HepG2 (cell line): ENCODE results near the gene KIR2DL1. TPM values are rescaled to one million over a fixed set of nuclear protein-coding genes. Genes with fewer than 3 reads are reported as not detected.

Source experiments
- ATAC-seq: fragments of 200-7000 bp; cut with Tn5 transposase; 3 replicates; pipeline ENCODE4 v1.9.1; 2020; ENCODE audit warnings: mild to moderate bottlenecking, moderate library complexity
- BruUV-seq: library from RNA; stranded (reverse); fragments of 400-500 nt; replicated peaks from 2 replicates; lab custom pipeline; 2021; lab: Mats Ljungman, UMichigan
- CTCF ChIA-PET: fragments of 300-600 bp; formaldehyde crosslinking; extraction: SDS; loops from one replicate; lab custom pipeline; 2021; ENCODE audit warnings: low total read pairs, inconsistent platforms, low intra/inter-chr PET ratio; lab: Yijun Ruan, JAX
- POLR2A ChIA-PET: fragments of 350-600 bp; sonication (Branson Sonifier 250); formaldehyde crosslinking; loops from one replicate; lab custom pipeline; 2020; ENCODE audit warnings: antibody characterized with exemption, inconsistent platforms; lab: Yijun Ruan, JAX
- DNase-seq: peaks from one replicate; pipeline ENCODE4 v3.0.0-alpha.2; 2015; ENCODE audit warnings: low spot score
- FAIRE-seq: peaks from 3 replicates; lab custom pipeline; 2011; peaks lifted over from hg19 to GRCh38; lab: Jason Lieb, UNC
- H2AFZ ChIP-seq: one replicate; pipeline ENCODE4 v1.6.1; 2011; ENCODE audit warnings: low read length, inconsistent platforms
- H3K27ac ChIP-seq: fragments of 300-600 bp; 3 replicates; pipeline ENCODE4 v1.8.0; 2011; ENCODE audit warnings: mixed run types, mild to moderate bottlenecking, mixed read lengths, low read length, inconsistent platforms; ENCODE audit not compliant: insufficient read depth; ENCODE audit errors: extremely low read length
- H3K27me3 ChIP-seq, 2 experiments: fragments of 200-600 bp in 1 of 2; 2 replicates in 1 of 2; 3 replicates in 1 of 2; pipeline versions ENCODE4 v1.6.0 to v1.8.0; 2011; ENCODE audit warnings: low read length in 2 of 2, mild to moderate bottlenecking in 2 of 2, moderate library complexity in 2 of 2, inconsistent platforms in 1 of 2; ENCODE audit not compliant: insufficient read depth in 2 of 2, control insufficient read depth in 1 of 2
- H3K36me3 ChIP-seq, 2 experiments: fragments of 200-600 bp in 1 of 2; replicated peaks in 1 of 2; 2 replicates in 1 of 2; 3 replicates in 1 of 2; pipeline versions ENCODE4 v1.5.1 to v1.8.0; 2011; ENCODE audit warnings: low read length in 2 of 2, inconsistent platforms in 1 of 2; ENCODE audit not compliant: insufficient read depth in 2 of 2, control insufficient read depth in 1 of 2
- H3K4me1 ChIP-seq: 2 replicates; pipeline ENCODE4 v1.5.1; 2012; ENCODE audit warnings: low read length, inconsistent platforms; ENCODE audit not compliant: insufficient read depth
- H3K4me2 ChIP-seq: 2 replicates; pipeline ENCODE4 v1.6.0; 2011; ENCODE audit warnings: low read depth, low read length, inconsistent platforms
- H3K4me3 ChIP-seq, 3 experiments: fragments of 200-600 bp in 1 of 3; sonication (generic), shearing (Covaris generic) in 1 of 3; replicated peaks in 1 of 3; 2 replicates each; pipeline ENCODE4 v1.5.1; 2011 to 2016; ENCODE audit warnings: low read length in 3 of 3, inconsistent platforms in 2 of 3, low read depth in 2 of 3, mild to moderate bottlenecking in 2 of 3, control low read depth in 1 of 3, mixed read lengths in 1 of 3; ENCODE audit not compliant: insufficient read depth in 1 of 3
- H3K79me2 ChIP-seq: one replicate; pipeline ENCODE4 v1.6.1; 2011; ENCODE audit warnings: low read length, inconsistent platforms; ENCODE audit not compliant: insufficient read depth
- H3K9ac ChIP-seq: 2 replicates; pipeline ENCODE4 v1.6.0; 2011; ENCODE audit warnings: mild to moderate bottlenecking, low read depth, low read length, inconsistent platforms; ENCODE audit not compliant: insufficient read depth
- H3K9me3 ChIP-seq: 2 replicates; pipeline ENCODE4 v1.5.1; 2012; ENCODE audit warnings: mild to moderate bottlenecking, low read length
- H4K20me1 ChIP-seq: 2 replicates; pipeline ENCODE4 v1.6.0; 2011; ENCODE audit warnings: inconsistent platforms, mild to moderate bottlenecking, low read length, moderate library complexity; ENCODE audit not compliant: insufficient read depth
- GABPA ChIP-seq, 2 experiments: IDR thresholded peaks; 2 replicates each; pipeline ENCODE4 v1.6.1; 2011 to 2016; ENCODE audit warnings: low read depth in 2 of 2, low read length in 1 of 2, missing biosample characterization in 1 of 2, missing genetic modification characterization in 1 of 2
- HNRNPLL ChIP-seq: fragments of 200-400 bp; formaldehyde crosslinking; IDR thresholded peaks from 2 replicates; pipeline ENCODE4 v1.6.1; 2017; ENCODE audit warnings: mild to moderate bottlenecking, low read depth, low read length; ENCODE audit not compliant: poor library complexity, severe bottlenecking
- NCOA1 ChIP-seq: sonication (generic); formaldehyde crosslinking; IDR thresholded peaks from 2 replicates; pipeline ENCODE4 v1.9.0; 2021; ENCODE audit warnings: missing genetic modification reagents
- NR2F2 ChIP-seq: IDR thresholded peaks from 2 replicates; pipeline ENCODE4 v1.6.1; 2012; ENCODE audit warnings: low read depth, inconsistent platforms, borderline replicate concordance
- ZKSCAN1 ChIP-seq: fragments of 150-350 bp; IDR thresholded peaks from 2 replicates; pipeline ENCODE4 v1.6.1; 2014; ENCODE audit warnings: low read length
- ZNF207 ChIP-seq: fragments of 450-650 bp; IDR thresholded peaks from 2 replicates; pipeline ENCODE4 v1.6.1; 2016; ENCODE audit warnings: antibody characterized with exemption, borderline replicate concordance
- ZNF292 ChIP-seq: sonication (generic); formaldehyde crosslinking; IDR thresholded peaks from 2 replicates; pipeline ENCODE4 v1.8.1; 2022; ENCODE audit warnings: mild to moderate bottlenecking, low read depth, missing genetic modification reagents, borderline replicate concordance
- ZNF720 ChIP-seq: sonication (generic); formaldehyde crosslinking; IDR thresholded peaks from 2 replicates; pipeline ENCODE4 v1.4.0; 2020; ENCODE audit warnings: missing genetic modification reagents
- ZNF780A ChIP-seq: sonication (generic); formaldehyde crosslinking; IDR thresholded peaks from 2 replicates; pipeline ENCODE4 v1.8.0; 2022; ENCODE audit warnings: mild to moderate bottlenecking, missing genetic modification reagents, moderate library complexity
- ZNF839 ChIP-seq: sonication (generic); formaldehyde crosslinking; IDR thresholded peaks from 2 replicates; pipeline ENCODE4 v1.4.0; 2020; ENCODE audit warnings: missing genetic modification reagents, mild to moderate bottlenecking, borderline replicate concordance
- WGBS: methylation state at CpG from one replicate; pipeline ENCODE4 v1.1.6; 2017; ENCODE audit warnings: low lambda C conversion rate; 5-methylcytosine and 5-hydroxymethylcytosine counted together
- in situ Hi-C: cut with HindIII; loops from 2 replicates; pipeline ENCODE4 v1.10.0; 2017; ENCODE audit warnings: low pct_unique_long_range_greater_than_20kb; ENCODE audit not compliant: extremely low pct_ligation_motif_present
- intact Hi-C: fragments of 100-400 bp; cut with micrococcal nuclease; formaldehyde crosslinking; loops from one replicate; pipeline ENCODE4 v1.10.0; 2022; ENCODE audit not compliant: unreplicated experiment
- polyA plus RNA-seq, 8 experiments: library from polyadenylated mRNA; depleted of rRNA in 3 of 8; stranded (reverse) in 7 of 8; unstranded in 1 of 8; fragments of >200 nt; fragmentation: Illumina TruSeq in 4 of 8; extraction: Trizol in 4 of 8; gene quantifications; 2 replicates each; pipeline versions ENCODE4 v1.2.1 to v1.2.3, GENCODE V29; 2011 to 2016; ENCODE audit warnings: low read depth in 4 of 8, missing spikeins in 1 of 8, mixed read lengths in 1 of 8; ENCODE audit not compliant: insufficient read depth in 1 of 8
- total RNA-seq, 5 experiments: library from RNA; depleted of rRNA; stranded (reverse); fragments of >200 nt; fragmentation: Illumina TruSeq; extraction: Trizol; gene quantifications; 2 replicates each; pipeline ENCODE4 v1.2.3, GENCODE V29; 2016; ENCODE audit warnings: low read depth in 1 of 5

KIR2DL1 gene
- total and polyA plus RNA-seq, 2 of the 13 experiments (the other 11 are each of a cell fraction or from before 2014, with no cell fraction given), result not detected

DNA sequence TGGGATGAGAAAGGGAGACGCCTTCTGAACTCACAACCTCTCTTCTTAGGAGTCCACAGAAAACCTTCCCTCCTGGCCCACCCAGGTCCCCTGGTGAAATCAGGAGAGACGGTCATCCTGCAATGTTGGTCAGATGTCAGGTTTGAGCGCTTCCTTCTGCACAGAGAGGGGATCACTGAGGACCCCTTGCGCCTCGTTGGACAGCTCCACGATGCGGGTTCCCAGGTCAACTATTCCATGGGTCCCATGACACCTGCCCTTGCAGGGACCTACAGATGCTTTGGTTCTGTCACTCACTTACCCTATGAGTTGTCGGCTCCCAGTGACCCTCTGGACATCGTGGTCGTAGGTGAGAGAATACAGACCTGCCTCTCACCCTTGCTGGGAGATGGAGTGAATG is 42.0 kb upstream of the KIR2DL1 start (continued):
- TF ChIP-seq HNRNPLL, result no peak

- in situ Hi-C loops, result no loop called here
Measured at GRCh38 chr19:54728167-54728566, 41.4 kb upstream of the KIR2DL1 start.

DNA sequence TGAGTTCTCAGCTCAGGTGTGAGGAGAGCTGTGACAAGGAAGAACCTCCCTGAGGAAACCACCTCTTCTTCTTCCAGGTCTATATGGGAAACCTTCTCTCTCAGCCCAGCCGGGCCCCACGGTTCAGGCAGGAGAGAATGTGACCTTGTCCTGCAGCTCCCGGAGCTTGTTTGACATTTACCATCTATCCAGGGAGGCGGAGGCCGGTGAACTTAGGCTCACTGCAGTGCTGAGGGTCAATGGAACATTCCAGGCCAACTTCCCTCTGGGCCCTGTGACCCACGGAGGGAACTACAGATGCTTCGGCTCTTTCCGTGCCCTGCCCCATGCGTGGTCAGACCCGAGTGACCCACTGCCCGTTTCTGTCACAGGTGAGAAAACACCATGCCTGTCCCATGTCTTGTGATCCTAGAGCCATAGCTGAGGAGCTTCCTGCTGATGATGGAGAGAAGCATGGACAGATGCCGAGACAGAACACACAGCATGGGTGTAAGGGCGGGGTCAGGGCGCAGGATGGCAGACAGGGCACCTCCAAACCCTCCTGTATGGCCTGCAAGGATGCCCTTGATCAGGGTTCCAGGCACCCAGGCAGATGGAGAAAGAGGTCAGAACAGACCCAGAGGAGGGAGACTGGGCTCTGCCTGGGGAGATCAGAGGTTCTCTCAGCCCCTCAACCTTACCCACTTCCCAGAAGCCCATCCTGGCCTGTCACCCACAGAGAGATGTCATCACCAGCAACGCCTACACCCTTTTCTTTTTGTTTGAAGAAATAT is 40.0 kb upstream of the KIR2DL1 start:
- TF ChIP-seq GABPA (IDR thresholded peaks at IDR 0.05; ENCODE audit: low read depth, low read length) (no peak), GABPA (CRISPR knock-in tag; IDR thresholded peaks at IDR 0.05; ENCODE audit: low read depth) (no peak), ZNF207 (no peak), ZKSCAN1 (no peak), NCOA1 (CRISPR knock-in tag) (no peak), ZNF720 (CRISPR knock-in tag) (no peak)
- POLR2A ChIA-PET, result no interaction called here
- Histone ChIP-seq H4K20me1 (no peaks in the 10 kb centered on the region), H3K9ac (no peak overlapping the region), H2AFZ (no peak overlapping the region), H3K27me3 (no peaks in the 10 kb centered on the region; a peak in 2 of 5 replicates), H3K9me3 (no peaks in the 10 kb centered on the region), H3K27ac (no peak overlapping the region), H3K36me3 (no peaks in the 10 kb centered on the region), H3K4me1 (no peaks in the 10 kb centered on the region), H3K4me2 (no peak overlapping the region), H3K4me3 (no peak overlapping the region), H3K79me2 (no peaks in the 10 kb centered on the region)
- DNase-seq, result no peak
- CTCF ChIA-PET, result no interaction called here
- in situ Hi-C loops, result no loop called here
- FAIRE-seq, result no peak
- intact Hi-C loops, result no loop called here
- BruUV-seq, result no TSS peak
- WGBS, result 3% methylated on average over 4 of the region's 15 CpGs
- no peak for ATAC-seq

More at GRCh38 chr19:54728167-54728566, 41.4 kb upstream of the KIR2DL1 start:
- Histone ChIP-seq H3K27ac (no peak overlapping the region), H2AFZ (no peak overlapping the region), H3K36me3 (no peaks in the 10 kb centered on the region), H3K9me3 (no peaks in the 10 kb centered on the region), H3K79me2 (no peaks in the 10 kb centered on the region)
- ATAC-seq, result no peak
- CTCF ChIA-PET, result no interaction called here
- intact Hi-C loops, result no loop called here
- TF ChIP-seq ZNF839 (CRISPR knock-in tag) (no peak), ZNF780A (CRISPR knock-in tag) (no peak), ZNF292 (CRISPR knock-in tag) (no peak), NR2F2 (no peak)
- TF ChIP-seq, all 625 proteins: peak for 0
- FAIRE-seq (no peak), DNase-seq (no peak)
- BruUV-seq, result no TSS peak
- H3K4me2 ChIP-seq, result no peak overlapping the region
- H3K4me1 ChIP-seq, result no peaks in the 10 kb centered on the region
- H4K20me1 ChIP-seq, result no peaks in the 10 kb centered on the region
- 4% methylated on average over 3 of the region's 3 CpGs for WGBS
- POLR2A ChIA-PET, result no interaction called here
- no peak overlapping the region for H3K4me3 ChIP-seq
- no peak overlapping the region for H3K9ac ChIP-seq
- no peaks in the 10 kb centered on the region; a peak in 1 of 5 replicates for H3K27me3 ChIP-seq
